A549 (cell line): ENCODE measurements around the gene TP53RK. TPM values are rescaled to one million over a fixed set of nuclear protein-coding genes. Genes with fewer than 3 reads are reported as not detected.

Source experiments
- ATAC-seq, 2 experiments: fragments of 200-7000 bp in 1 of 2; fragments of >200 bp in 1 of 2; cut with Nextera tagmentation in 1 of 2; cut with Tn5 transposase in 1 of 2; 3 replicates each; pipeline versions ENCODE4 v1.8.0 to v1.9.1; 2018 to 2020; ENCODE audit warnings: mild to moderate bottlenecking in 1 of 2, moderate library complexity in 1 of 2
- CTCF ChIA-PET: fragments of 300-600 bp; sonication (Branson Sonifier 250); formaldehyde crosslinking; extraction: SDS; loops from one replicate; lab custom pipeline; 2021; ENCODE audit warnings: antibody characterized with exemption, inconsistent platforms; lab: Yijun Ruan, JAX
- POLR2A ChIA-PET: fragments of 350-600 bp; formaldehyde crosslinking; extraction: SDS; loops from one replicate; lab custom pipeline; 2021; ENCODE audit warnings: antibody characterized with exemption, inconsistent platforms; lab: Yijun Ruan, JAX
- DNase-seq, 2 experiments: peaks; one replicate each; pipeline versions ENCODE4 v3.0.0 to v3.0.0-alpha.2; 2011 to 2016; ENCODE audit warnings: low read depth in 1 of 2, low spot score in 1 of 2
- FAIRE-seq: peaks from 2 replicates; lab custom pipeline; 2011; peaks lifted over from hg19 to GRCh38; lab: Jason Lieb, UNC
- H3K27ac ChIP-seq, 2 experiments: fragments of >200 bp; sonication (Bioruptor Twin); formaldehyde crosslinking; 3 replicates each; pipeline ENCODE4 v1.5.1; 2016 to 2017
- H3K4me1 ChIP-seq: fragments of >200 bp; sonication (Bioruptor Twin); formaldehyde crosslinking; 3 replicates; pipeline ENCODE4 v1.6.1; 2016
- H3K4me2 ChIP-seq: fragments of >200 bp; sonication (Bioruptor Twin); formaldehyde crosslinking; 3 replicates; pipeline ENCODE4 v1.6.1; 2016
- H3K4me3 ChIP-seq: fragments of >200 bp; sonication (Bioruptor Twin); formaldehyde crosslinking; 3 replicates; pipeline ENCODE4 v1.5.1; 2016
- H3K9me3 ChIP-seq: fragments of >200 bp; sonication (Bioruptor Twin); formaldehyde crosslinking; 3 replicates; pipeline ENCODE4 v1.6.1; 2016
- ATOH8 ChIP-seq: fragments of 250-450 bp; sonication (Bioruptor Pico); IDR thresholded peaks from 2 replicates; pipeline ENCODE4 v1.5.0; 2020; ENCODE audit warnings: low read depth, mild to moderate bottlenecking, moderate library complexity
- BCL3 ChIP-seq: fragments of >200 bp; sonication (Bioruptor Twin); formaldehyde crosslinking; IDR thresholded peaks from 3 replicates; pipeline ENCODE4 v1.6.1; 2016
- CBX2 ChIP-seq: fragments of 200-600 bp; sonication (generic); IDR thresholded peaks from 2 replicates; pipeline ENCODE4 v1.6.1; 2016; ENCODE audit warnings: low read depth, mild to moderate bottlenecking, borderline replicate concordance
- CBX8 ChIP-seq: fragments of 200-600 bp; sonication (generic); IDR thresholded peaks from 2 replicates; pipeline ENCODE4 v1.6.1; 2016
- CEBPB ChIP-seq, 2 experiments: fragments of >200 bp in 1 of 2; sonication (Bioruptor Twin) in 1 of 2; formaldehyde crosslinking in 1 of 2; IDR thresholded peaks; 2 replicates each; pipeline ENCODE4 v1.6.1; 2012 to 2016
- CTCF ChIP-seq: fragments of >200 bp; sonication (Bioruptor Twin); formaldehyde crosslinking; IDR thresholded peaks from 3 replicates; pipeline ENCODE4 v1.5.1; 2016
- E2F6 ChIP-seq: IDR thresholded peaks from 2 replicates; pipeline ENCODE4 v1.6.1; 2012; ENCODE audit warnings: low read depth, borderline replicate concordance
- FOXS1 ChIP-seq: fragments of 250-450 bp; sonication (Bioruptor Pico); IDR thresholded peaks from 2 replicates; pipeline ENCODE4 v1.5.0; 2020; ENCODE audit warnings: mild to moderate bottlenecking, moderate library complexity
- HES2 ChIP-seq: fragments of >200 bp; sonication (Bioruptor Twin); formaldehyde crosslinking; IDR thresholded peaks from 2 replicates; pipeline ENCODE4 v1.6.1; 2016
- HEYL ChIP-seq: fragments of 250-450 bp; sonication (Bioruptor Pico); IDR thresholded peaks from 2 replicates; pipeline ENCODE4 v1.8.0; 2021; ENCODE audit warnings: mild to moderate bottlenecking, moderate library complexity
- HOXA7 ChIP-seq: fragments of 250-450 bp; sonication (Bioruptor Pico); IDR thresholded peaks from 2 replicates; pipeline ENCODE4 v1.5.0; 2020; ENCODE audit warnings: mild to moderate bottlenecking, moderate library complexity
- HOXB13 ChIP-seq: fragments of 250-450 bp; sonication (Bioruptor Pico); IDR thresholded peaks from 2 replicates; pipeline ENCODE4 v1.5.0; 2020; ENCODE audit warnings: low read depth, mild to moderate bottlenecking, moderate library complexity
- HOXB5 ChIP-seq: fragments of 250-450 bp; sonication (Bioruptor Pico); IDR thresholded peaks from 2 replicates; pipeline ENCODE4 v1.5.0; 2020; ENCODE audit warnings: mild to moderate bottlenecking, moderate library complexity
- JUN ChIP-seq, 2 experiments: fragments of >200 bp; sonication (Bioruptor Twin); formaldehyde crosslinking; IDR thresholded peaks; 2 replicates in 1 of 2; 3 replicates in 1 of 2; pipeline ENCODE4 v1.6.1; 2016 to 2017
- JUNB ChIP-seq: fragments of >200 bp; sonication (Bioruptor Twin); formaldehyde crosslinking; IDR thresholded peaks from 2 replicates; pipeline ENCODE4 v1.6.1; 2016
- KDM5A ChIP-seq: fragments of 200-600 bp; sonication (generic); IDR thresholded peaks from 2 replicates; pipeline ENCODE4 v1.6.1; 2016; ENCODE audit warnings: antibody characterized with exemption, mild to moderate bottlenecking
- MAFK ChIP-seq: fragments of 450-650 bp; IDR thresholded peaks from 2 replicates; pipeline ENCODE4 v1.6.1; 2014; ENCODE audit not compliant: partially characterized antibody
- MAZ ChIP-seq: fragments of 150-350 bp; IDR thresholded peaks from 2 replicates; pipeline ENCODE4 v1.6.1; 2014; ENCODE audit warnings: antibody characterized with exemption, low read depth, low read length, borderline replicate concordance
- NFE2L2 ChIP-seq: fragments of 150-350 bp; conservative IDR thresholded peaks from 2 replicates; pipeline ENCODE4 v1.6.1; 2014; ENCODE audit warnings: low read length
- POLR2A ChIP-seq: IDR thresholded peaks from 2 replicates; pipeline ENCODE4 v1.6.1; 2012; ENCODE audit warnings: mild to moderate bottlenecking, low read length
- TFCP2L1 ChIP-seq: fragments of 250-450 bp; sonication (Bioruptor Pico); IDR thresholded peaks from 2 replicates; pipeline ENCODE4 v1.5.0; 2021; ENCODE audit warnings: mild to moderate bottlenecking
- TP53 ChIP-seq: fragments of 250-450 bp; sonication (Bioruptor Pico); IDR thresholded peaks from 2 replicates; pipeline ENCODE4 v1.5.0; 2021; ENCODE audit warnings: mild to moderate bottlenecking, moderate library complexity
- ZFP36 ChIP-seq: fragments of 450-650 bp; IDR thresholded peaks from 2 replicates; pipeline ENCODE4 v1.6.1; 2014; ENCODE audit warnings: borderline replicate concordance; ENCODE audit not compliant: partially characterized antibody
- ZSCAN20 ChIP-seq: fragments of 250-450 bp; sonication (Bioruptor Pico); IDR thresholded peaks from 2 replicates; pipeline ENCODE4 v1.8.0; 2022; ENCODE audit warnings: mild to moderate bottlenecking, moderate library complexity
- WGBS: methylation state at CpG from one replicate; pipeline ENCODE4 v1.1.6; 2017; ENCODE audit errors: missing lambda C conversion rate; 5-methylcytosine and 5-hydroxymethylcytosine counted together
- polyA plus RNA-seq, 4 experiments: library from polyadenylated mRNA; depleted of rRNA in 3 of 4; stranded (reverse); fragments of >200 nt; fragmentation: RNase III in 1 of 4; extraction: RNeasy Plus Mini Kit Qiagen cat#74134 plus additional on column Dnase treatment in 1 of 4; gene quantifications; 2 replicates in 3 of 4; 3 replicates in 1 of 4; pipeline ENCODE4 v1.2.3, GENCODE V29; 2011 to 2017

The TP53RK gene
- polyA plus RNA-seq, 2 of the 4 experiments (the other 2 are of a cell fraction): 9.8 to 11.8 TPM

GRCh38 chr20:46666818-46667515 lies 22.3 kb downstream of the TP53RK start:
- WGBS: 37% methylated on average over 6 of the region's 6 CpGs
- no peak overlapping the region for H3K4me2 ChIP-seq
- ChIA-PET POLR2A (no interaction called here), CTCF (interaction anchor here (0.7 to 4.1 kb wide), 3 partner anchors 14 to 1334 kb away, joined by 3 to 22 read pairs (median 3); no protein-coding TSS in a partner anchor)
- H3K9me3 ChIP-seq: peaks cover 13% of the 10 kb centered on the region; the same call in 1 of the 3 replicates
- no peak for ATAC-seq
- H3K27ac ChIP-seq: no peak overlapping the region
- FAIRE-seq: no peak
- H3K4me1 ChIP-seq: no peaks in the 10 kb centered on the region
- no peak for DNase-seq
- H3K4me3 ChIP-seq: no peak overlapping the region
- no peak for TF ChIP-seq CBX2

- ATAC-seq: no peak
- ChIA-PET CTCF (interaction anchor here (0.7 to 4.1 kb wide), 2 partner anchors 15 to 1335 kb away, joined by 3 to 22 read pairs; no protein-coding TSS in a partner anchor), POLR2A (no interaction called here)
- FAIRE-seq: no peak
- WGBS: 73% methylated on average over 3 of the region's 3 CpGs
- Histone ChIP-seq H3K27ac (no peak overlapping the region), H3K4me1 (no peaks in the 10 kb centered on the region), H3K4me3 (no peak overlapping the region), H3K9me3 (peaks cover 15% of the 10 kb centered on the region; the same call in 2 of the 3 replicates), H3K4me2 (no peak overlapping the region)
- TF ChIP-seq HES2 (no peak), E2F6 (no peak), BCL3 (no peak), HOXA7 (CRISPR knock-in tag) (no peak), JUN (IDR thresholded peaks at IDR 0.05) (no peak), CEBPB (IDR thresholded peaks at IDR 0.05) (no peak), MAZ (no peak), NFE2L2 (no peak), TFCP2L1 (CRISPR knock-in tag) (no peak), POLR2A (no peak), ZSCAN20 (CRISPR knock-in tag) (no peak), HEYL (CRISPR knock-in tag) (no peak), FOXS1 (no peak), JUNB (no peak), HOXB13 (CRISPR knock-in tag) (no peak), KDM5A (no peak), CTCF (no peak), CBX2 (no peak), HOXB5 (CRISPR knock-in tag) (no peak)
- DNase-seq: no peak
These were observed 22.9 kb downstream of the TP53RK start for GRCh38 chr20:46666306-46666705.

GRCh38 chr20:46665602-46666001 lies 23.6 kb downstream of the TP53RK start:
- CTCF ChIA-PET: no interaction called here

More at GRCh38 chr20:46665602-46666001, 23.6 kb downstream of the TP53RK start:
- Histone ChIP-seq H3K9me3 (peaks cover 18% of the 10 kb centered on the region; the same call in 2 of the 3 replicates), H3K27ac (no peak overlapping the region), H3K4me3 (no peak overlapping the region), H3K4me1 (no peaks in the 10 kb centered on the region), H3K4me2 (no peak overlapping the region)
- FAIRE-seq: no peak
- POLR2A ChIA-PET: no interaction called here
- no peak for DNase-seq
- 7% methylated on average over 3 of the region's 3 CpGs for WGBS
- TF ChIP-seq MAZ: no peak
- no peak for TF ChIP-seq HEYL (CRISPR knock-in tag)
- TF ChIP-seq ATOH8 (CRISPR knock-in tag): no peak
- TF ChIP-seq TP53: no peak
- TF ChIP-seq CBX8: no peak
- TF ChIP-seq ZFP36: no peak
- TF ChIP-seq JUN (IDR thresholded peaks at IDR 0.05): no peak
- no peak for TF ChIP-seq MAFK
- ATAC-seq: no peak
